Brain microvascular endothelial cell (primary cell): ENCODE data around the gene DPM1.

Experiments
- DNase-seq: peaks from one replicate; pipeline ENCODE4 v3.0.0-alpha.2; 2020
- H3K27ac ChIP-seq: fragments of 250-450 bp; sonication (Bioruptor Pico); 2 replicates; pipeline ENCODE4 v1.5.1; 2020; ENCODE audit warnings: mild to moderate bottlenecking, moderate library complexity
- H3K27me3 ChIP-seq: fragments of 250-450 bp; sonication (Bioruptor Pico); replicated peaks from 2 replicates; pipeline ENCODE4 v1.5.1; 2020; ENCODE audit warnings: mild to moderate bottlenecking
- H3K36me3 ChIP-seq: fragments of 250-450 bp; sonication (Bioruptor Pico); replicated peaks from 2 replicates; pipeline ENCODE4 v1.5.1; 2020; ENCODE audit warnings: mild to moderate bottlenecking
- H3K4me3 ChIP-seq: 2 replicates; pipeline ENCODE4 v1.5.1; 2011; ENCODE audit warnings: low read depth, mild to moderate bottlenecking, control low read depth, low read length, moderate library complexity
- CTCF ChIP-seq: IDR thresholded peaks from 2 replicates; pipeline ENCODE4 v1.5.1; 2011; ENCODE audit warnings: low read depth, mild to moderate bottlenecking, moderate library complexity, low read length, control low read depth, inconsistent platforms; ENCODE audit errors: missing control alignments
- in situ Hi-C: cut with HindIII; loops from 2 replicates; pipeline ENCODE4 v1.10.0; 2017; ENCODE audit warnings: low sequenced_read_pairs, low pct_ligation_motif_present

DPM1 gene

GRCh38 chr20:50953196-50953595 lies 5.1 kb downstream of the DPM1 start:
- H3K4me3 ChIP-seq: no peak overlapping the region
- peaks cover 28% of the 10 kb centered on the region for H3K36me3 ChIP-seq
- TF ChIP-seq CTCF: no peak
- DNase-seq: no peak
- in situ Hi-C loops: no loop called here
- H3K27me3 ChIP-seq: no peaks in the 10 kb centered on the region
- H3K27ac ChIP-seq: no peak overlapping the region

GRCh38 chr20:50948132-50948785 lies 10.1 kb downstream of the DPM1 start:
- peaks cover 52% of the 10 kb centered on the region for H3K36me3 ChIP-seq
- H3K27me3 ChIP-seq: no peaks in the 10 kb centered on the region
- no peak for DNase-seq
- no peak overlapping the region for H3K27ac ChIP-seq
- H3K4me3 ChIP-seq: no peak overlapping the region
- in situ Hi-C loops: no loop called here
- TF ChIP-seq CTCF: no peak

GRCh38 chr20:50943069-50943468 lies 15.3 kb downstream of the DPM1 start:
- H3K36me3 ChIP-seq: peaks cover 73% of the 10 kb centered on the region
- in situ Hi-C loops: no loop called here
- no peak overlapping the region for H3K27ac ChIP-seq
- no peaks in the 10 kb centered on the region for H3K27me3 ChIP-seq
- H3K4me3 ChIP-seq: no peak overlapping the region
- TF ChIP-seq CTCF: no peak
- DNase-seq: no peak

- Histone ChIP-seq H3K27ac (no peak overlapping the region), H3K4me3 (no peak overlapping the region), H3K27me3 (no peaks in the 10 kb centered on the region), H3K36me3 (peaks cover 25% of the 10 kb centered on the region)
- in situ Hi-C loops: no loop called here
- TF ChIP-seq CTCF: no peak
- no peak for DNase-seq
Observed at GRCh38 chr20:50933589-50933988, 24.7 kb downstream of the DPM1 start.

- Histone ChIP-seq H3K27me3 (no peaks in the 10 kb centered on the region), H3K36me3 (peaks cover 27% of the 10 kb centered on the region), H3K27ac (no peak overlapping the region), H3K4me3 (no peak overlapping the region)
- no peak for TF ChIP-seq CTCF
- DNase-seq: no peak
- in situ Hi-C loops: no loop called here
Observed at GRCh38 chr20:50932691-50933280, 25.5 kb downstream of the DPM1 start.
